Keratinocyte (primary cell): ENCODE data around the gene DISC1.

Experiments
- EZH2 ChIP-seq: IDR thresholded peaks from one replicate; pipeline ENCODE4 v1.6.1; 2012; ENCODE audit warnings: inconsistent platforms, mild to moderate bottlenecking, low read length, moderate library complexity
- TF ChIP-seq, protein P1 (sequence below), 3 experiments: IDR thresholded peaks in 1 of 3; conservative IDR thresholded peaks in 1 of 3; optimal IDR thresholded peaks in 1 of 3; 2 replicates in 2 of 3; 3 replicates in 1 of 3; pipeline versions ENCODE3 to v1.5.1; 2011; ENCODE audit warnings: low read length in 3 of 3, mild to moderate bottlenecking in 3 of 3, moderate library complexity in 2 of 3, control low read depth in 1 of 3, inconsistent platforms in 1 of 3; ENCODE audit not compliant: insufficient read depth in 2 of 3; ENCODE audit errors: extremely low read depth in 1 of 3

DNA sequence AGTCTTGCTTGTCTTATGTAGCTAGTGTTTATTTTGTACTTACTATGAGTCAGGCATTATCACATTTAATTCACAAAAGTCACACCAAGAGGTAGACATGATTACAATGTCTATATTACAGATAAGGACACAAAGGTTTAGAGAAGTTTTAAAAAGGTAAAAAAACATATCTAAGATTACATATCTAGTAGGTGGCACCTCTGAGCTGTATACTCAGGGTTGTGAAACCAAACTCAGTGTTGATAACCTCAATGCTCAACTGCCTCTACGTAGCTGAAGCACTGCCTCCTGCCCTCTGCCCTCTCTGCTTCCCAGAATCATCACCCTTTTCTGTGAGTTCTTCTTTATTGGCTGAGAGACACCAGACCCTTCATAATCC is 431.3 kb downstream of the DISC1 start:
- TF ChIP-seq, protein P1, sequence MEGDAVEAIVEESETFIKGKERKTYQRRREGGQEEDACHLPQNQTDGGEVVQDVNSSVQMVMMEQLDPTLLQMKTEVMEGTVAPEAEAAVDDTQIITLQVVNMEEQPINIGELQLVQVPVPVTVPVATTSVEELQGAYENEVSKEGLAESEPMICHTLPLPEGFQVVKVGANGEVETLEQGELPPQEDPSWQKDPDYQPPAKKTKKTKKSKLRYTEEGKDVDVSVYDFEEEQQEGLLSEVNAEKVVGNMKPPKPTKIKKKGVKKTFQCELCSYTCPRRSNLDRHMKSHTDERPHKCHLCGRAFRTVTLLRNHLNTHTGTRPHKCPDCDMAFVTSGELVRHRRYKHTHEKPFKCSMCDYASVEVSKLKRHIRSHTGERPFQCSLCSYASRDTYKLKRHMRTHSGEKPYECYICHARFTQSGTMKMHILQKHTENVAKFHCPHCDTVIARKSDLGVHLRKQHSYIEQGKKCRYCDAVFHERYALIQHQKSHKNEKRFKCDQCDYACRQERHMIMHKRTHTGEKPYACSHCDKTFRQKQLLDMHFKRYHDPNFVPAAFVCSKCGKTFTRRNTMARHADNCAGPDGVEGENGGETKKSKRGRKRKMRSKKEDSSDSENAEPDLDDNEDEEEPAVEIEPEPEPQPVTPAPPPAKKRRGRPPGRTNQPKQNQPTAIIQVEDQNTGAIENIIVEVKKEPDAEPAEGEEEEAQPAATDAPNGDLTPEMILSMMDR (optimal IDR thresholded peaks at IDR 0.05 in 1 of 3, IDR thresholded peaks at IDR 0.05 in 1 of 3, conservative IDR thresholded peaks at IDR 0.05 in 1 of 3; ENCODE audit: extremely low read depth in 1 of 3, insufficient read depth in 2 of 3, low read length in 3 of 3), result no peak
- no peak for TF ChIP-seq EZH2
